DOHH2 (cell line): ENCODE measurements around the gene DOP1B.

Source experiments
- H3F3A ChIP-seq: fragments of 200-600 bp; sonication (generic), shearing (Covaris generic); 2 replicates; pipeline ENCODE4 v1.6.0; 2016; ENCODE audit warnings: antibody characterized with exemption, mild to moderate bottlenecking; ENCODE audit not compliant: control insufficient read depth, insufficient read depth
- H3K27ac ChIP-seq: fragments of 200-600 bp; sonication (generic); 2 replicates; pipeline ENCODE4 v1.5.1; 2014; ENCODE audit warnings: low read depth, mild to moderate bottlenecking, low read length, moderate library complexity
- H3K27me3 ChIP-seq: fragments of 200-600 bp; sonication (generic); 2 replicates; pipeline ENCODE4 v1.6.1; 2014; ENCODE audit warnings: mild to moderate bottlenecking, low read length, mixed read lengths; ENCODE audit not compliant: control insufficient read depth
- H3K36me3 ChIP-seq: fragments of 200-600 bp; sonication (generic); 2 replicates; pipeline ENCODE4 v1.6.1; 2014; ENCODE audit warnings: mild to moderate bottlenecking, low read length, moderate library complexity, mixed read lengths; ENCODE audit not compliant: control insufficient read depth
- H3K4me1 ChIP-seq: fragments of 200-600 bp; sonication (generic); 2 replicates; pipeline ENCODE4 v1.6.1; 2014; ENCODE audit warnings: mild to moderate bottlenecking, low read length, mixed read lengths; ENCODE audit not compliant: control insufficient read depth
- H3K4me2 ChIP-seq: fragments of 200-600 bp; sonication (generic); 2 replicates; pipeline ENCODE4 v1.6.0; 2014; ENCODE audit warnings: mild to moderate bottlenecking, low read length, moderate library complexity
- H3K4me3 ChIP-seq: fragments of 200-600 bp; sonication (generic); 2 replicates; pipeline ENCODE4 v1.5.1; 2014; ENCODE audit warnings: mild to moderate bottlenecking, low read length, mixed read lengths
- H3K79me2 ChIP-seq: fragments of 200-600 bp; sonication (generic); 2 replicates; pipeline ENCODE4 v1.6.1; 2014; ENCODE audit warnings: mild to moderate bottlenecking, low read length, mixed read lengths; ENCODE audit not compliant: control insufficient read depth
- H3K9me2 ChIP-seq: fragments of 200-600 bp; sonication (generic); replicated peaks from 2 replicates; pipeline ENCODE4 v1.6.1; 2014; ENCODE audit warnings: mild to moderate bottlenecking, low read length, mixed read lengths; ENCODE audit not compliant: control insufficient read depth
- H3K9me3 ChIP-seq: fragments of 200-600 bp; sonication (generic); 2 replicates; pipeline ENCODE4 v1.6.1; 2014; ENCODE audit warnings: antibody characterized with exemption, low read length, mixed read lengths; ENCODE audit not compliant: control insufficient read depth, insufficient read depth
- H4K20me1 ChIP-seq: fragments of 200-600 bp; sonication (generic); 2 replicates; pipeline ENCODE4 v1.6.0; 2014; ENCODE audit warnings: low read depth, mild to moderate bottlenecking, antibody characterized with exemption, low read length, moderate library complexity; ENCODE audit not compliant: control insufficient read depth, insufficient read depth
- CTCF ChIP-seq: fragments of 200-600 bp; sonication (generic); IDR thresholded peaks from one replicate; pipeline ENCODE4 v1.5.1; 2014; ENCODE audit warnings: antibody characterized with exemption, mild to moderate bottlenecking, low read depth, low read length; ENCODE audit not compliant: poor library complexity, severe bottlenecking
- EZH2phosphoT487 ChIP-seq: fragments of 200-600 bp; sonication (generic); IDR thresholded peaks from 2 replicates; pipeline ENCODE4 v1.6.1; 2017; ENCODE audit warnings: borderline replicate concordance, mild to moderate bottlenecking, antibody characterized with exemption, low read length, moderate library complexity, mixed read lengths

DOP1B gene

GRCh38 chr21:36186081-36186480, 29.5 kb downstream of the DOP1B start:
- no peaks in the 10 kb centered on the region for H3K36me3 ChIP-seq
- H4K20me1 ChIP-seq = no peaks in the 10 kb centered on the region
- no peak overlapping the region for H3K4me3 ChIP-seq
- no peaks in the 10 kb centered on the region for H3K27me3 ChIP-seq
- no peaks in the 10 kb centered on the region for H3K9me3 ChIP-seq
- H3K9me2 ChIP-seq = no peaks in the 10 kb centered on the region
- H3K4me2 ChIP-seq = no peak overlapping the region
- peaks cover 25% of the 10 kb centered on the region for H3K4me1 ChIP-seq
- H3K27ac ChIP-seq = no peak overlapping the region
- H3F3A ChIP-seq = no peaks in the 10 kb centered on the region
- TF ChIP-seq CTCF (no peak), EZH2phosphoT487 (no peak)
- no peaks in the 10 kb centered on the region for H3K79me2 ChIP-seq

- no peak overlapping the region for H3K4me2 ChIP-seq
- H4K20me1 ChIP-seq = no peaks in the 10 kb centered on the region
- H3K36me3 ChIP-seq = no peaks in the 10 kb centered on the region
- TF ChIP-seq EZH2phosphoT487 = no peak
- TF ChIP-seq CTCF = no peak
- no peaks in the 10 kb centered on the region for H3K9me2 ChIP-seq
- H3K27ac ChIP-seq = no peak overlapping the region
- H3K4me3 ChIP-seq = no peak overlapping the region
- H3K9me3 ChIP-seq = no peaks in the 10 kb centered on the region
- no peaks in the 10 kb centered on the region for H3K79me2 ChIP-seq
- no peaks in the 10 kb centered on the region for H3F3A ChIP-seq
- H3K4me1 ChIP-seq = peaks cover 19% of the 10 kb centered on the region
- H3K27me3 ChIP-seq = no peaks in the 10 kb centered on the region
These were observed 30.1 kb downstream of the DOP1B start for GRCh38 chr21:36186506-36187399.

GRCh38 chr21:36188081-36188681, 31.6 kb downstream of the DOP1B start:
- H3K4me2 ChIP-seq = no peak overlapping the region
- H3K9me3 ChIP-seq = no peaks in the 10 kb centered on the region
- no peaks in the 10 kb centered on the region for H3K79me2 ChIP-seq
- no peak overlapping the region for H3K27ac ChIP-seq
- H3K9me2 ChIP-seq = no peaks in the 10 kb centered on the region
- no peaks in the 10 kb centered on the region for H4K20me1 ChIP-seq
- no peak for TF ChIP-seq EZH2phosphoT487
- no peak for TF ChIP-seq CTCF
- H3K36me3 ChIP-seq = no peaks in the 10 kb centered on the region
- H3K27me3 ChIP-seq = no peaks in the 10 kb centered on the region
- H3K4me3 ChIP-seq = no peak overlapping the region
- no peaks in the 10 kb centered on the region for H3F3A ChIP-seq
- H3K4me1 ChIP-seq = peaks cover 18% of the 10 kb centered on the region
